ENCODE data around the gene MASP2. TPM values are rescaled to one million over a fixed set of nuclear protein-coding genes. Genes with fewer than 3 reads are reported as not detected.
"Not testable (repeated sequence)": the region's sequence is repeated elsewhere in the genome, so short reads cannot be mapped to it uniquely, and the experiment has no call there.

MASP2 gene
- total RNA-seq, 1 donor from 2014 or later, result not detected

DNA sequence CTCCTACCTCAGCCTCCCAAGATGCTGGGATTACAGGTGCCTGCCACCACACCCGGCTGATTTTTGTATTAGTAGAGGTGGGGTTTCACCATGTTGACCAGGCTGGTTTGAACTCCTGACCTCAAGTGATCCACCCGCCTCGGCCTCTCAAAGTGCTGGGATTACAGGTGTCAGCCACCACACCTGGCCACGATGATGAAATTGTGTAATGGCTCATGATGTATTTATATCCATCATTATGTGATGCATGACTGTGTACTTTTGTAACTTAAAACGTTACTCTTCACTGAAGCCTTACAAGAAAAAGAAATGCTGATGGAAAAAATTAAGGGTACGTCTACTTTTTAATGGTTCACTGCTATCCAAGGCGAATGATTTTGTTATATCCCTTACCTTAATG lies 27.1 kb downstream of the MASP2 start:
- TF ChIP-seq, protein P1, sequence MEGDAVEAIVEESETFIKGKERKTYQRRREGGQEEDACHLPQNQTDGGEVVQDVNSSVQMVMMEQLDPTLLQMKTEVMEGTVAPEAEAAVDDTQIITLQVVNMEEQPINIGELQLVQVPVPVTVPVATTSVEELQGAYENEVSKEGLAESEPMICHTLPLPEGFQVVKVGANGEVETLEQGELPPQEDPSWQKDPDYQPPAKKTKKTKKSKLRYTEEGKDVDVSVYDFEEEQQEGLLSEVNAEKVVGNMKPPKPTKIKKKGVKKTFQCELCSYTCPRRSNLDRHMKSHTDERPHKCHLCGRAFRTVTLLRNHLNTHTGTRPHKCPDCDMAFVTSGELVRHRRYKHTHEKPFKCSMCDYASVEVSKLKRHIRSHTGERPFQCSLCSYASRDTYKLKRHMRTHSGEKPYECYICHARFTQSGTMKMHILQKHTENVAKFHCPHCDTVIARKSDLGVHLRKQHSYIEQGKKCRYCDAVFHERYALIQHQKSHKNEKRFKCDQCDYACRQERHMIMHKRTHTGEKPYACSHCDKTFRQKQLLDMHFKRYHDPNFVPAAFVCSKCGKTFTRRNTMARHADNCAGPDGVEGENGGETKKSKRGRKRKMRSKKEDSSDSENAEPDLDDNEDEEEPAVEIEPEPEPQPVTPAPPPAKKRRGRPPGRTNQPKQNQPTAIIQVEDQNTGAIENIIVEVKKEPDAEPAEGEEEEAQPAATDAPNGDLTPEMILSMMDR (IDR thresholded peaks at IDR 0.05; ENCODE audit: unreplicated experiment), result no peak

DNA sequence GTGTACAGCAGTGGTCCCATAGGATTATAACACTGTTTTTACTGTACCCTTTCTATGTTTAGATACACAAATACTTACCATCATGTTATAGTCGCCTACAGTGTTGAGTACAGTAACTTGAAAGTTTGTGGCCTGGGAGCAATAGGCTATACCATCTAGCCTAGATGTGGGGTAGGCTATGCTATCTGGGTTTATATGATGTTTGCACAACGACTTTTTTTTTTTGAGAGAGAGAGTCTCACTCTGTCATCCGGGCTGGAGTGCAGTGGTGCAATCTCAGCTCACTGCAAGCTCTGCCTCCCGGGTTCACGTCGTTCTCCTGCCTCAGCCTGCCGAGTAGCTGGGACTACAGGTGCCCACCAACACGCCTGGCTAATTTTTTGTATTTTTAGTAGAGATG lies 27.7 kb downstream of the MASP2 start:
- peaks cover 50% of the 10 kb centered on the region for H3K36me3 Mint-ChIP-seq (ENCODE audit: low read depth, unreplicated experiment)

More for the DNA sequence above, 27.1 kb downstream of the MASP2 start:
- H3K9me3 Mint-ChIP-seq (ENCODE audit: unreplicated experiment), result no peaks in the 10 kb centered on the region
- no peak for DNase-seq (ENCODE audit: low spot score)
- H3K27me3 Mint-ChIP-seq (ENCODE audit: unreplicated experiment), result no peaks in the 10 kb centered on the region
- H3K27ac Mint-ChIP-seq (ENCODE audit: unreplicated experiment), result no peak overlapping the region
- peaks cover 46% of the 10 kb centered on the region for H3K36me3 Mint-ChIP-seq (ENCODE audit: low read depth, unreplicated experiment)
- no peaks in the 10 kb centered on the region for H3K4me1 Mint-ChIP-seq (ENCODE audit: unreplicated experiment)
- no peak overlapping the region for H3K4me3 Mint-ChIP-seq (ENCODE audit: unreplicated experiment)

DNA sequence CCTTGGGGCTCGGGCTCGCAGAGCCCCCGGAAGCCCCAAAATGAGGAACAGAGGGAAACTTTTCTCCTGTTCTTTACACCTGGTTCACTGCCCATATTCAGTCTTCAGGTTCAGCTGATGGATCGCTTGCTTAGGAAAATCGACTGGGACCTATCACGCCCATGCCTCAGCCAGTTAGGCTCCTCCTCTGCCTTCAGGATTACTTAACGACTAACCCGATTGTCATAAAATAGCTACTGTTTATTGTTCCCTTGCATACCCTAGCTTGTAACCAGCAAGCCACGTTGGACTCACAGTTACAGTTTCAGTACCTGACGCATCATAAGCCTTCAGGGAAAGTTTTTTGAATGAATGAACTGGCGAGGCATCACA lies 33.9 kb downstream of the MASP2 start:
- peaks cover 22% of the 10 kb centered on the region for H3K36me3 Mint-ChIP-seq (ENCODE audit: low read depth, unreplicated experiment)
- peaks cover 15% of the 10 kb centered on the region for H3K4me1 Mint-ChIP-seq (ENCODE audit: unreplicated experiment)
- peak overlapping the region; percentile 98 for H3K27ac Mint-ChIP-seq (ENCODE audit: unreplicated experiment)
- H3K4me3 Mint-ChIP-seq (ENCODE audit: unreplicated experiment), result peak overlapping the region; percentile 98
- TF ChIP-seq, protein P1 (IDR thresholded peaks at IDR 0.05; ENCODE audit: unreplicated experiment), result no peak
- no peak for DNase-seq (ENCODE audit: low spot score)
- H3K9me3 Mint-ChIP-seq (ENCODE audit: unreplicated experiment), result no peaks in the 10 kb centered on the region
- peaks cover 3% of the 10 kb centered on the region for H3K27me3 Mint-ChIP-seq (ENCODE audit: unreplicated experiment)

More for the DNA sequence above, 27.7 kb downstream of the MASP2 start:
- not testable (repeated sequence) for H3K9me3 Mint-ChIP-seq (ENCODE audit: unreplicated experiment); H3K27me3 Mint-ChIP-seq (ENCODE audit: unreplicated experiment); H3K4me3 Mint-ChIP-seq (ENCODE audit: unreplicated experiment); DNase-seq (ENCODE audit: low spot score); H3K27ac Mint-ChIP-seq (ENCODE audit: unreplicated experiment); H3K4me1 Mint-ChIP-seq (ENCODE audit: unreplicated experiment)

DNA sequence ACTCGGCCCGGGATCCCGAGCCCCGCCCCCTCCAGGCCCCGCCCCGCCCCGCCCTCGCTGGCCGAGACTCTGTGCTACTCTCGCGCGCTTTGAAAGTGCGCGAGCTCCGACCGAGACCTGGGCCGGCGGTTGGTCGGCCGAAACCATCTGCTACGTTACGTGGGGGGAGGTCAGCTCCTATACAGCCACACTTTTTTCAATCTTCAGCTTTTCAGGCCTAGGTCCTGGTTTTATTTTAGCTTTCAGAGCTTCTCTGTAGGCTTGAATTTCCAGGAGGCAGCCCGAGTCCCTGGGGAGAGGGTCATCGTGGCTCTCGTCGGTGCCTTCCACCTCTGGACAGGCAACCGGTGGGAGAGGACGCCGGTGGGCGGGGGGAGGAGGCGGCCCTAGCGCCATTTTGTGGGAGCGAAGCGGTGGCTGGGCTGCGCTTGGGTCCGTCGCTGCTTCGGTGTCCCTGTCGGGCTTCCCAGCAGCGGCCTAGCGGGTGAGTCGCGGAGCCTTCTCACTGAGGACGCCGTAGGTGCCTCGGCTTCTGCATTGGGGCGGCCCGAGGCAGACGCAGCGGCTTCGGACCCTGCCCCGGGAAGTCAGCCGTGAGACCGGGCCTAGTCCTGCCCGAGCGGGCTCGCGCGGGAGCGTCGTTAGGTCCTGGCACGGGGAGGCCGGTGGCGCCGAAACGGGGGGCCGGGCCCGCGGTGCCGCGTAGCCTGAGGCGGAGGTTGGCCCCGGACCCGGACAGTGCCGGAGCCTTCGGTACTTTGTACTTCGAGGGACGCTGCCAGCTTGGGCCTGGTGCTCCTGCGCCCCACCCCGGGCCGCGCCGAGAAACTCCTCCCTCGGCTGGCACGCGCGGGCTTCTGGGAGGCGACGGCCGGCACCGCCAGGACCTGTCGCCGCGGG lies 34.5 kb downstream of the MASP2 start, which contains the start of gene TARDBP:
TARDBP (plus strand) TSS at position 395 of the 900 bp plus-strand sequence. CDS start 1,074 bp downstream, outside the sequence.
- Mint-ChIP-seq H3K4me1 (ENCODE audit: unreplicated experiment) (peaks cover 15% of the 10 kb centered on the region), H3K27ac (ENCODE audit: unreplicated experiment) (peak within 1 kb of the TSS; percentile 98), H3K27me3 (ENCODE audit: unreplicated experiment) (peaks cover 3% of the 10 kb centered on the region), H3K9me3 (ENCODE audit: unreplicated experiment) (no peaks in the 10 kb centered on the region), H3K36me3 (ENCODE audit: low read depth, unreplicated experiment) (peaks cover 22% of the 10 kb centered on the region), H3K4me3 (ENCODE audit: unreplicated experiment) (peak within 1 kb of the TSS; percentile 98)
- DNase-seq (ENCODE audit: low spot score), result peak; percentile 85
- TF ChIP-seq, protein P1 (IDR thresholded peaks at IDR 0.05; ENCODE audit: unreplicated experiment), result no peak

DNA sequence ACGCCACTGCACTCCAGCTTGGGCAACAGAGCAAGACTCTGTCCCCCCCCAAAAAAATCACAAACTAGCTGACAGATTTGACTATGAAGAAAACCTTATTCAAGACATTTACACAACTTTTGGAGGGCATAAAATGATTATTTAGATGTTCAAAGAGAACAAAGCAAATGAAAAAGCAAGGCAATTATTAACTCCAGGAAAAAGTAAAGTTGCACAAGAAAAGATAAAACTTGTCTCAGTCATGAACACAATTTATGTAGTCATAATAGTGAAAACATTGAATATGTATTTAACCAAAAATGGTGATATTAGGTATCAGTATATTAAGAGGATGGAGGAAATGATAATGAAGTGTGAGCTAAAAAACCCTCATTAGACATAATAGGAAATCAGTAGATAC lies 46.5 kb downstream of the MASP2 start:
- Mint-ChIP-seq H3K27ac (ENCODE audit: unreplicated experiment) (no peak overlapping the region), H3K9me3 (ENCODE audit: unreplicated experiment) (no peaks in the 10 kb centered on the region), H3K27me3 (ENCODE audit: unreplicated experiment) (no peaks in the 10 kb centered on the region), H3K4me1 (ENCODE audit: unreplicated experiment) (no peaks in the 10 kb centered on the region), H3K36me3 (ENCODE audit: low read depth, unreplicated experiment) (no peaks in the 10 kb centered on the region), H3K4me3 (ENCODE audit: unreplicated experiment) (no peak overlapping the region)
- no peak for DNase-seq (ENCODE audit: low spot score)
- TF ChIP-seq, protein P1 (IDR thresholded peaks at IDR 0.05; ENCODE audit: unreplicated experiment), result no peak
